Cardiac fibroblast (primary cell): Measurements from ENCODE around the gene VPS16.

Experiments
- DNase-seq, 2 donors: peaks; one replicate each; pipeline versions ENCODE4 v3.0.0 to v3.0.0-alpha.2; 2010; ENCODE audit warnings: low read depth in 2 of 2
- H3K4me3 ChIP-seq, 2 donors: replicated peaks in 1 of 2; 1 replicate in 1 of 2; 2 replicates in 1 of 2; pipeline ENCODE4 v1.5.1; 2011; ENCODE audit warnings: low read depth in 2 of 2, low read length in 2 of 2, mild to moderate bottlenecking in 2 of 2, moderate library complexity in 1 of 2
- TF ChIP-seq, protein P1 (sequence below): IDR thresholded peaks from one replicate; pipeline ENCODE4 v1.5.1; 2011; ENCODE audit warnings: low read depth, mild to moderate bottlenecking, low read length, inconsistent platforms

Gene VPS16

DNA sequence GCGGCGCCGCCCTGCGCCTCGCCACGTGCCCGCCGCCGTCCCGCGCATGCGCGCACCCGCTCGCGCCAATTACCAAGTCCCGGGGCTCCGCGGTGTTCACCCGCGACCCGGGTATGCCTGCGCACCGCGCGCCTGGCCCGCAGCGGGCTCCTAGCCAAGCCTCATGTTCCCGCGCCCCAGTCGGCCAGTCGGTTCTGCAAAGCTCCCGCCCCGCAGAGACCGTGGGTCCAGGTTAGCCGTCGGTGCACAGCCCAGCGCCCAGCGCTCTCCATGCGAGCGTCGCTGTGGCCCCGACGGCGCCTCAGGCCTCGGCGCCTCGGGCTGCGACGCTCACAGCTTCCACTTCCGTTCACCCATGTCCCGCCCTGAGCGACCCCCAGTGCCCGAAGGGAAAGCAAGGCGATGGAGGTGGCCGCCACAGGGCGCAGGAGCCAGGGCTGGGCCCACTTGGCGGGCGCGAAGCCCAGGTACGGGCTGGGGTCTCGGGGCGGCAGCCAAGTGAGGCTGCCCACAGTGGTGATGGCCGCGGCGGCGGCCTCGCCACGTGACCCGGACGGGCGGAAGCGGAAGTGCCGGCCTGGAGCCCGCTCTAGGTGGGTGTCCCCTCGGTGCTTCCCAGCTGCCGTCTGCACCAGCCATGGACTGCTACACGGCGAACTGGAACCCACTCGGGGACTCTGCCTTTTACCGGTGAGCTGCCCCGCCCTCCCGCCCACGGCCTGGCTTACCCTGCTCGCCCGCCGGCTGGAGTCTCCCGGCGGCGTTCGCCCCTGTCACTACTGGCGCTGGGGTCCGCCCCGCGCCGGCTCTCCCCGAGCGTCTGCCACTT, at the start of gene VPS16, which contains the start of gene PCED1A:
TSS of gene VPS16 (plus strand) at position 608 of the 829 bp plus-strand sequence. CDS start at position 638, 30 bp downstream.
TSS of gene PCED1A (minus strand) at position 518 of the 829 bp plus-strand sequence. CDS start 743 bp downstream, outside the sequence.
- TF ChIP-seq, protein P1, sequence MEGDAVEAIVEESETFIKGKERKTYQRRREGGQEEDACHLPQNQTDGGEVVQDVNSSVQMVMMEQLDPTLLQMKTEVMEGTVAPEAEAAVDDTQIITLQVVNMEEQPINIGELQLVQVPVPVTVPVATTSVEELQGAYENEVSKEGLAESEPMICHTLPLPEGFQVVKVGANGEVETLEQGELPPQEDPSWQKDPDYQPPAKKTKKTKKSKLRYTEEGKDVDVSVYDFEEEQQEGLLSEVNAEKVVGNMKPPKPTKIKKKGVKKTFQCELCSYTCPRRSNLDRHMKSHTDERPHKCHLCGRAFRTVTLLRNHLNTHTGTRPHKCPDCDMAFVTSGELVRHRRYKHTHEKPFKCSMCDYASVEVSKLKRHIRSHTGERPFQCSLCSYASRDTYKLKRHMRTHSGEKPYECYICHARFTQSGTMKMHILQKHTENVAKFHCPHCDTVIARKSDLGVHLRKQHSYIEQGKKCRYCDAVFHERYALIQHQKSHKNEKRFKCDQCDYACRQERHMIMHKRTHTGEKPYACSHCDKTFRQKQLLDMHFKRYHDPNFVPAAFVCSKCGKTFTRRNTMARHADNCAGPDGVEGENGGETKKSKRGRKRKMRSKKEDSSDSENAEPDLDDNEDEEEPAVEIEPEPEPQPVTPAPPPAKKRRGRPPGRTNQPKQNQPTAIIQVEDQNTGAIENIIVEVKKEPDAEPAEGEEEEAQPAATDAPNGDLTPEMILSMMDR = no peak
- peak within 1 kb of the TSS; percentile 88 to 92 for H3K4me3 ChIP-seq
- DNase-seq = peak; percentile 86 to 90

DNA sequence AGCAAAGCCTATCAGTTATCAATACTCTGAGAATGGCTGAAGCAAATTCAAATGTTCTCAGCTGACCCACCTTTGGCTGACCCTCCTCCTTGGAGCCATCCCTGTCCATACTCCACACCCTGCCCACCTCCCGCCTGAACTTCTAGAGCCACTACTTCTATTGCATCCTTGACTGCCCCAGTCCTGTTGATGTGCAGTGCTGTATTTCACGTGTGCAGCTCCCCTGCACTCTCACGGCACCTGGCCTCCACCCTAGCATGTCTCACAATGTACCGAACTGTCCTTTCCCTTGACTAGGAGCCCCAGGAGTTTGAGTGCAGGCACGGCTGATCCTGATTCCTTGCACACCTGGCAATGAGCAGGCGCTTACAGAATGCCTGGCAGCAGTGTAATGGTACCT, 47.1 kb upstream of the VPS16 start:
- TF ChIP-seq, protein P1 = no peak
- no peak overlapping the region for H3K4me3 ChIP-seq
- DNase-seq = no peak

DNA sequence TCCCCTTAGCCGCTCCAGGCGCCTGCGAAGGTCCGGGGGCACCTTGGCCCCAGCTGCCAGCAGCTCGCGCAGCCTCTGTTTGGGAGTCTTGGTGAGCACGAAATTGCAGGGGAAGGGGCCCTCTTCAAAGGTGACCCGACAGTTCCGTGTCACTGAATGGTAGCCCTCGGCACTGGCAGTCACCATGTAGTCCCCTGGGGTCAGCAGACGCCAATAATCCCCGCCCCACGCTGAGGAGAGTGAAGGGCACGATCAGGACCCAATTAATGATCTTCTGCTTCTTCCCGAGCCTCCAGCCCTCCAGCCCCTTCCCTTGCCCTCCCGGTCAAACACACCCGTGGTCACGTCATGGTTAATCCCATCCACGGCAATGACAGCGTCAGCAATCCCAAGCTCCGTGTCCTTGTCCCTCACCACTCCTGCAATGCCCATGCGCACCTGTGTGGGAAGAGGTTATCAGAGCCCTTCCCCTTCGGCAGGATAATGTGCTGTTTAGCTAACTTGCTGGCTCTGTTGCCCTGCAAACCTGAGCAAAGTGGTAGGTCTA, 46.3 kb upstream of the VPS16 start:
- no peak for DNase-seq
- no peak overlapping the region for H3K4me3 ChIP-seq
- TF ChIP-seq, protein P1 = no peak

DNA sequence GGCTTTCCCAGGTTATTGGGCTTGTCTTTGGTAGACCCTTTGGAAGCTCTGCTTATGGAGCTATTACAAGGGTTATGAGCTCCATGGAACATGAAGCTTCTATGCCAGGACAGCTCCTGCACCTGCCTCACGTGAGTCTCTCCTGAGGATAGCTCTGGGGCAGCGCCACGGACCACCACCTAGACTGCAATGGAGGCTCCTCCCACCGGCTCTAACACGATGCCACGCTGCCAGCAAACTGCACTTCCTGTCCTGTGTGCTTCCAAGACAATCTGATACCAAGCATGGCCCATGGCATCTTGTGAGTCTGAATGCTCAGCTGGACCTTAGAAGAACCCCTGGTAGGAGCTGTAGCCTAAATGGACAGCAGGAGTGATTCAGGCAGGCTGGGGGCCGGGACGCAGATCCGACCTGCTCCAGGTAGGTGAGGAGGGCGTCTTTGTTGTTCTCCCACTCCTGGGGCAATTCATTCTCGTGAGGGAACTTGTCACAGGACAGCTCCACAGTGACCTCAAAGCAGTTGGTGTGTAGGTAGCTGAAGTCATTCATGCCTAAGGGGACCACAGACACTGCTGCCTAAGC, 45.6 kb upstream of the VPS16 start:
- no peak for DNase-seq
- TF ChIP-seq, protein P1 = no peak
- no peak overlapping the region for H3K4me3 ChIP-seq

DNA sequence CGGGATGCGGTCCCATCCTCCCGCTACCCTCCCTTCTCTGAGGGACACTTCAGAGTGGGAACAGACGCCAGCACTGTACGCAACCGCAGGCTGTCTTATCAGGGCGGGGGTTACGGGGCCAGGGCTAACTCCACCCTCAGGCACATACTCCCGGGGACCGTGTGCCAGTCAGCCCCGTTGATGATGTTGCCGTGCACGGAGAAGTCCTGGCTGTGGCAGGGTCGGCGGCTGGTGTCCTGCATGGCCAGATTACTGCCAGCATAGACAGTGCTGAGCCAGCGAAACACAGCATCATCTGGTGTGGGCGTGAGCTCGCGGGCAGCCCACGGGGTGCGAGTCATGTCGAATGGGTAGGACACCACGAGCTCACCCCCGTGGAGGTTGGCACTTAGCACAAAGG, 45.1 kb upstream of the VPS16 start:
- TF ChIP-seq, protein P1 = no peak
- no peak overlapping the region for H3K4me3 ChIP-seq
- no peak for DNase-seq

DNA sequence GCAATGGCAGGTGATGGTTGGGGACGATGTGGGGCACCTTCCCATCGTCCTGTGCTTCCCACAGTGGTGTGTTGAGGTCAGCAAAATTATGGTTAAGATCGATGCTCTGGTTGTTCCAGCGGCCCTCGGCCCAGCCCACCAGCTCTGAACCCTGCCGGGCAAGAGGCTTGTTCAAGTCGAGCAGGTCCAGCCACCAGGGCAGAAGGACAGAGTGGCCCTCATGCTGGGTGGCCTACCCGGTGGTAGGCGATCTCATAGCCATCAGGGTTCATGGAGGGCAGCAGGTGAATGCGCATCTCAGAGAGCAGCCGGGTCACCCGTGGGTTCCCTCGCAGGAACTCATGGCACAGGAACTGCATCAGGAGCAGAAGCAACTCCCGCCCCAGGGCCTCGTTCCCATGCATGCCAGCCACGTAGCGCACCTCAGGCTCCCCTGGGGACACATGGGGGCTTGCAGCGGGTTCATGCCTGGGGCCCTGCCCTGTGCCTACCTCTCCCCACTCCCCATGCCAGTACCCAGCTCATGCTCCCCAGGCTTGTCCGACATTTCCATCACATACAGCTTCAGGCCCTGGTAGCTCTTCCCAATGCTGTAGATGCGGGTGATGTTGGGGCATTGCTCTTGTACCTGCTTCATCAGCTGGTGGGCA, 44.4 kb upstream of the VPS16 start:
- TF ChIP-seq, protein P1 = no peak
- DNase-seq = no peak
- no peak overlapping the region for H3K4me3 ChIP-seq
